Fibroblast of lung (primary cell): ENCODE measurements around the gene LGALS4.

Experiments used
- EZH2 ChIP-seq: IDR thresholded peaks from 2 replicates; pipeline ENCODE4 v1.5.1; 2012; ENCODE audit warnings: low read length, control low read depth, mild to moderate bottlenecking; ENCODE audit errors: missing control alignments
- TF ChIP-seq, protein P1 (sequence below), 2 donors: IDR thresholded peaks in 1 of 2; conservative IDR thresholded peaks in 1 of 2; 1 replicate in 1 of 2; 2 replicates in 1 of 2; pipeline ENCODE4 v1.5.1; 2011 to 2012; ENCODE audit warnings: low read length in 2 of 2, control low read depth in 1 of 2, inconsistent platforms in 1 of 2, low read depth in 1 of 2, mild to moderate bottlenecking in 1 of 2

DNA sequence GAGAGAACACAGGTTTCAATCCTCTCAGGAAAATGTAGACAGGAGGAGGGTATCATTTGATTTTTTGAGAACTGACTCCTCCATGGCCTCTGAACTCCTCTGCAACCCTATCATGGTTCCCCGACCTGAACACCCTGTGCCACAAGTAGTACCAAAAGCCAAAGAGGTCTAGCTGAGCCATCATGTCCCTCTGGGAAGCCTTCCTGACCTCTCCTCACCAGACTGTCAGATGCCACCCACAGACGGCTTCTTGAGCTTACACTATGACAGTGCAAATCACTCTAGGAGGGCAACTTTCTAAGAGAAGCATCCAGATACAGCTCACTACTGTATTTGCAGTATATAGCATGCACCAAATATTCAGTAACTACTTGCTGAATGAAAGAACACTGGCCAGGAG, 33.4 kb upstream of the LGALS4 start:
- no peak for TF ChIP-seq EZH2
- TF ChIP-seq, protein P1, sequence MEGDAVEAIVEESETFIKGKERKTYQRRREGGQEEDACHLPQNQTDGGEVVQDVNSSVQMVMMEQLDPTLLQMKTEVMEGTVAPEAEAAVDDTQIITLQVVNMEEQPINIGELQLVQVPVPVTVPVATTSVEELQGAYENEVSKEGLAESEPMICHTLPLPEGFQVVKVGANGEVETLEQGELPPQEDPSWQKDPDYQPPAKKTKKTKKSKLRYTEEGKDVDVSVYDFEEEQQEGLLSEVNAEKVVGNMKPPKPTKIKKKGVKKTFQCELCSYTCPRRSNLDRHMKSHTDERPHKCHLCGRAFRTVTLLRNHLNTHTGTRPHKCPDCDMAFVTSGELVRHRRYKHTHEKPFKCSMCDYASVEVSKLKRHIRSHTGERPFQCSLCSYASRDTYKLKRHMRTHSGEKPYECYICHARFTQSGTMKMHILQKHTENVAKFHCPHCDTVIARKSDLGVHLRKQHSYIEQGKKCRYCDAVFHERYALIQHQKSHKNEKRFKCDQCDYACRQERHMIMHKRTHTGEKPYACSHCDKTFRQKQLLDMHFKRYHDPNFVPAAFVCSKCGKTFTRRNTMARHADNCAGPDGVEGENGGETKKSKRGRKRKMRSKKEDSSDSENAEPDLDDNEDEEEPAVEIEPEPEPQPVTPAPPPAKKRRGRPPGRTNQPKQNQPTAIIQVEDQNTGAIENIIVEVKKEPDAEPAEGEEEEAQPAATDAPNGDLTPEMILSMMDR (conservative IDR thresholded peaks at IDR 0.05 in 1 of 2, IDR thresholded peaks at IDR 0.05 in 1 of 2; ENCODE audit: low read depth in 1 of 2, low read length in 2 of 2): no peak
